Middle frontal gyrus (tissue), 1 donor: ENCODE measurements around the gene SCN4B.

Source experiments
- DNase-seq: peaks from one replicate; pipeline ENCODE4 v3.0.0-alpha.2; 2015; ENCODE audit warnings: low spot score; ENCODE audit errors: extremely low spot score

Gene SCN4B

DNA sequence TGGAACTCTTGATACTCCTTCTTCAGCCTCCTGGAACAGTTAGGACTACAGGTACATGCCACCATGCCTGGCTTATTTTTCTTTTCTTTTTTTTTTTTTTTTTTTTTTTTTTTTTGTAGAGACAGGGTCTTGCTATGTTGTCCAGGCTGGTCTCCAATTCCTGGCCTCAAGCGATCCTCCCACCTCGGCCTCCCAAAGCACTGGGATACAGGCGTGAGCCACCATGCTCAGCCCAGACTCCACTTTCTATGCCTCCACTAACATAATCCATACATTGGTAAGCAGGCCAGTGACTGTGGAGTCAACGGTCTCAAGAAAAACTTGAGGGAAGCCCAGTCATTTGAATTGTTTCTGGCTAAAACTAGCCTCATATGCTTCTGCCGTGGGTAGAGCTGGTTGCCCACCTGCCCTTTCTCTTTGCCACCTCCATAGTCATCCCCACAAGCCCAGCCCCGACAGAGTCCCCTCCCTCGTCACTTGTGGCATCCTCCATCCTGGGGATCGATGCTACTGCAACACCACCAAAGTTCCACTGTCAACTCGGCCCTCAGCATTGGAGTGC lies 21.5 kb upstream of the SCN4B start:
- DNase-seq = no peak

DNA sequence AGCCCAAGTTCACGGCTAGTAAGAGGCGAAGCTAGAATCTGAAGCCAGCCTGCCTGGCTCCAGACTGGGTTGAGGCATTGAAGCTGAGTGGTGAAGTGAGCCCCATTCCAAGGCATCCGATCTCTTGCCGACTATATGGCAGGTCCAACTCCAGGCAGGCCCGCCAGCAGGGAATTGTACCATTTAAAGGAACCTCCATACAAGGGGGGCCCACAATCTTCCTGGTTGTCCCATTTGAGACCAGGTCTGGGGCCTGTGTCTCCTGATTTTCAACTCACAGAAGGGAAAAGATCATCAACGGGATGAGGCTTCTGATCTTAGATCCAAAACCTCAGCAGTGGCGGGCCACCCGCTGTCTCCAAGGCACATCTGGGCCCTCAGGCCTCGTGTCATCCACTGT lies 19.7 kb upstream of the SCN4B start:
- no peak for DNase-seq

GRCh38 chr11:118171269-118172062 lies 18.8 kb upstream of the SCN4B start:
- DNase-seq = peak; percentile 90

- DNase-seq = no peak
These were observed 18.3 kb upstream of the SCN4B start for GRCh38 chr11:118170882-118171268.

DNA sequence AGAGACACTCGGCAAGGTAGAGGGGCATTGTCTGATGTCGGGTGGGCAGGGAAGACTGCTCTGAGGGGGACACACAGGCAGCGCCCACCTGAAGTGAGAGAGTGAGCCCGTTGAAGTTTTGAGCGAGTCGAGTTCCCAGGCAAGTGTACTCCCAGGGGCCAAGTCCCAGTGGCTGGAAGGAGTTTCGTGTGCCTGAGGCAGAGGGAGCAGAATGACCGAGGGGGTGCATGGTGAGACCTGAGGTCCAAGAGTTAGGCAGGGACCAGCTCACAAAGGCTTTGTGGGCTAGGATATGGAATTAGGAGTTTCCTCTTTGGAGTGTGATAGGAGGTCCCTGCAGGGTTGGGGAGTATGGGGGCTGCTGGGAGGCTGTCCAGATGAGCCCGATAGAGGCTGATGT lies 17.6 kb upstream of the SCN4B start:
- no peak for DNase-seq

DNA sequence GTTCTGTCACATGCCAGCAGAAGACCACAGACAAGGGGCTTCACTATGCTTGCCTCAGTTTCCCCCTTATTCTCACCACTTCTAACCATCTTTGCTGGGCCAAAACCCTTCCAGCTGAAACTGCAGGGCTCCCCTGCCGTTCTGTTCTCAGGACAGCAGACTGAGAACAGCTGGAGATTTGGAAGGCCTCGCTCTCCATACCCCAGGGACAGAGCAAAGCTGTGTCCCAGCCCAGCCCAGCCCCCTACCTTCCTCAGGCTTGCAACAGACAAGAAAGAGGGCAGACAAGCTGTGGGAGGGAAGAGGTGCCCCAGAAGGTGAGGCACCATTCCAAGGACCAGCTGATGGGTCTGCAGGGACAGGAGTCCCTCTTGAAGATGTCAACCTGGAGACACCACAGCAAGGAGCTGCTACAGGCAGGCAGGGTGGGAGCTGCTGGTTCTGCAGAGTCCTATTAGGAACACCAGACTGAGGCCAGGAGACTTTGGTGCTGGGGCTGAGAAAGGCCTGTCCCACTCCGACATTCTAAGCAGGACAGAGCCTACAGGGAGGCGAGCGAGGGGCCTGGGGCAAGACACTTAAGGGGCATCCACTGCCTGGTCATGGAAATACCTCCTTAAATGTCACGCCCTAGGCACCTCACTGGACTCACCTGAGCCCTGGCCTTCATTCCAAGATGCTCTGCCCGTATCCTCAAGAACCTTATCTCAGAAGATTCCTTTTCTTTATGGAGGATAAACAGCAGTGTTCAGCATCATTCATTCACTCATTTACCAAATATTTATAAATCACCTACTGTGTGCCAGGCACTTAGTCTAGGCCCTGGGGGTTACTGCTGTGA lies 16.9 kb upstream of the SCN4B start:
- no peak for DNase-seq

DNA sequence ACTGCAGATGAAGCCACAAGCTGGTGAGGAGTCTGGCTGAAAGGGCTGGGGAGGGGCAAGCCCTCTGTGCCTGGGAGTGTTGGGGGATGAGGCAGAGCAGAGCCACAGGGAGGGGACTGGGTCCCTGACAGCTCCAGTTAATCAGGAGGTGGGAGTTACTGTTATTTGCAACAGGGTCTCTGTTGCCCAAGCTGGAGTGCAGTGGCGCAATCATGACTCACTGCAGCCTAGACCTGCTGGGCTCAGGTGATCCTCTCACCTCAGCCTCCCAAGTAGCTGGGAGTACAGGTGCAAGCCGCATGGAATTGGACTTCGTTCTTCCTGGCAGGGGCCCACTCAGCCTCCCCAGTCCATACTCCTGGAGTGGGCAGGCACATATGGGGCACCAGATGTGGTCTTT lies 16.1 kb upstream of the SCN4B start:
- no peak for DNase-seq

DNA sequence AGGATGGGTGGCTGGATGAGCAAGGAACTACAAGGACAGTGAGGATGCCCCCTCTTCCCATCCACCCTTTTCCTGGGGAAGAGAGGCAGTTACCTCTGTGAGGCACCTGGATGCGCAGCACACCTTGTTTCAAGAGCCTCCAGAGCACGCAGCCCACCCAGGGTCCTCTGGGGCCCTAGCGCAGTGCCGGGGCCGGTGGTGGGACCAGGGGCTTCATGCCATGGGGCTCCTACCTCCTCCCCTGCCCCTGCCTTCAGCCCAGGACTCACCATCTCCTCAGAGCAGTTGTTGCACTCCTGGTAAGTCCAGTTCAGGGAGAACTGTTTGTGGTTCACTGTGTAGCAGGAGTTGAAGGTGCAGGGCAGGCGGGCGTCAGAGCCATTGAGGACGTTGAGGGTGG lies 15.7 kb upstream of the SCN4B start:
- DNase-seq = no peak

DNA sequence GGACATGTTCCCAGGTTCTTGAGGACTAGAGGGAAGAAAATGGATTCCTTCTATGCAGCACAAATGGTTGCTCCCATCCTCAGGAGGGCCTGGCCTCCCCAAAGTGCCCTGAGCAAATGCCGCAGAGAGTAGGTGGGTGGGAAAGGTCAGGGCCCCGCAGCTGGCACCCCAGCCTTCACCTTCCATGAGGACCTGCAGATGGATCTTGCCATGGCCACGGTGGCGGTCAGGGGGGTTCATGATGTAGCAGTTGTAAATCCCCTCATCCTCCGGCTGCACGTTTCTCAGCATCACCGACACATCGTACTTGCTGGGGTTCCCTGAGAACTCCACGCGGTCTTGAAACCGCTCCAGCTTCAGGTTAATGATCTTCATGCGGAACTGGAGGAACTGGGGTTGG lies 15.3 kb upstream of the SCN4B start:
- DNase-seq = no peak

GRCh38 chr11:118167253-118167652 lies 14.6 kb upstream of the SCN4B start:
- DNase-seq = no peak

GRCh38 chr11:118166641-118167040 lies 14.0 kb upstream of the SCN4B start:
- no peak for DNase-seq

DNA sequence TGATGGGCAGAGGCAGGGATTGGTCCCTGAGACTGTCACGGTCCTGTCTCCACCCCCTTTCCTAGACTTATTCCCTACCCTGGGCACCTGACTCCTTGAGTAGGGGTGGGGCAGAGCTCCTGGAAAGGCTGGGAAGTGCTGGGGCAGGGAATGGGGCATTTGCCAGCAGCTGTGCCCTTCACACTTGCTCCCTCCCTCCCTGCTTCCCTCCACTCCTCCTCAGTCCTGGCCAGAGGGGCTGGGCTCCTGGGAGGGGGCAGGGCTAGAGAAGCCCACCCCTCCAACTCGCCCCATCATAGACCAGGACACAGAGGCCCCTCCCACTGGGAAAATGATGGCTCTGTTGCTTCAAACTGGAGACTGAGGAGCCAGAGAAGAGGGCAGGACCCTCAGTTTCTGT lies 12.3 kb upstream of the SCN4B start:
- DNase-seq = no peak

DNA sequence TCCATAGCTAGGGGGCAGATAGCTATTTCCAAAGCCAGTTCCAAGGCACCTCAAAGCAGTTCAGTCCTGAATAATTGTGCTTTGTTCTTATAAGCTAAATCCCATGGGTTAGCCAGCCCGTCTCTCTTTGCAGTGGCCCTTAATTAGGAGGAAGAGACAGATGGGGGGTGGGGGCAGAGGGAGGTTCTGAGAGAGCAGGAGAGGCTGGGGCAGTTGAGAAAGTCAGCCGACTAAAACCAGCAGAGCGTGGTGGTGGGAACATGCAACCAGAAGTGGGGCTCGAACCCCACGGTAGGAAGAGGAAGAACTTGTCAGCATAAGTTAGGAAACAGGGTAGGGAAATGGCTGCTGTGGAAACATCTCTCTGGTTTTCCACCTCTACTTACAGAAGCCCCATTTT lies 10.9 kb upstream of the SCN4B start:
- DNase-seq = no peak

- DNase-seq = no peak
These were observed 10.2 kb upstream of the SCN4B start for GRCh38 chr11:118162846-118163245.

DNA sequence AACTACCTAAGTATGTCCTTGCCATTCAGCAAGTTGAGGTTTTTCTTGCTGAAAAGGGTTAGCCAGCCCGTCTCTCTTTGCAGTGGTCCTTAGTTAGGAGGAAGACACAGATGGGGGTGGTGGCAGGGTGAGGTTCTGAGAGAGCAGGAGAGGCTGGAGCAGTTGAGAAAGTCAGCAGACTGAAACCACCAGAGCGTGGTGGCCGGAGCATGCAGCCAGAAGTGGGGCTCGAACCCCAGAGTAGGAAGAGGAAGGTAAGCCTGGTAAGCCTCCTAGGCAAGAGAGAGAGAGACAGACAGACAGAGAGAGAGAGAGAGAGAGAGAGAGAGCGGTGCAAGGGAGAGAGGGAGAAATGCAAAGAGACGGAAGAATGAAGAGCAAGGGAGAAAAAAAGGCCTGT lies 9.2 kb upstream of the SCN4B start:
- no peak for DNase-seq

- no peak for DNase-seq
These were observed 4.7 kb upstream of the SCN4B start for GRCh38 chr11:118157186-118157895.

- DNase-seq = no peak
These were observed 4.0 kb upstream of the SCN4B start for GRCh38 chr11:118156531-118157185.

DNA sequence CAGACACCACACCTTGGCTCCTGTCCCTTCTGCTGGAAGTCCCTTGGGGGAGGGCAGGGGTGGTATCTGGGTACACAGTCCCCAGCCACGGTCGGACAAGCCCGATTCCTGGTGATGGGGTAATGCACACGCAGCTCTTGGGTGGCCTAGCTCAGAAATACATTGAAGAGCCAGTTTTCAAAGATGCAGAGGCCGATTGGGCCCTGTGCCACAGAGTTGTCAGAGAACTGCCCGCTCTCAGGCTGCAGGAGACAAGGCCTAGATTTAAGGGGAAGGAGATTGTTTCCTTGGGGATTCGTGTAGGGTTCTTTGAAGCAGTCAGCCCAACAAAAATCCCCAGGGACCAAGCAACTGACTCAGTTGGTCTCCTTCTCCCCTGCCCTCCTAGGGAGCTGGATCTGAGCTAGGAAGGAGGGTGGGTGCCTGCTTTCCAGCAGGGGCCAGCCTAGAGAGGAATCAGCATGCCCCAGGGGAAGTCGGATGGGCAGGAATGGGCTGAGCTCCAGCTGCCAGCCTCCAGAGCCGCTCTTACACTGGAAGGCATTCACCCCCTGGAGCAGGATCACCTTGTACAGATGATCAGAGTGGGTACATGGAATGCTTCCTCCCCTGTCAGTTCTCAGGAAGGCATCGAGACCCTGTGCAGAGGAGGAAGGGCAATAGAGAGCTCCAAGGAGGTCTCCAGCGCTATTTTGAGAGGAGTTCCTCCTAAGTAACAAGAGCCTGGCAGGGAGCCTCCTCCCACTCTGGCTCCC lies 3.3 kb upstream of the SCN4B start:
- DNase-seq = no peak

- no peak for DNase-seq
These were observed 2.0 kb upstream of the SCN4B start for GRCh38 chr11:118154641-118155040.

GRCh38 chr11:118153976-118154375 lies 1.4 kb upstream of the SCN4B start:
- DNase-seq = no peak

- no peak for DNase-seq
These were observed 893 bp upstream of the SCN4B start for GRCh38 chr11:118153516-118153915.
